Panc1 (cell line): ENCODE data around the gene PPM1L. TPM values are rescaled to one million over a fixed set of nuclear protein-coding genes. Genes with fewer than 3 reads are reported as not detected.

Experiments
- ATAC-seq: fragments of 200-7000 bp; cut with Tn5 transposase; 2 replicates; pipeline ENCODE4 v1.9.1; 2020; ENCODE audit warnings: mild to moderate bottlenecking, moderate library complexity
- BruUV-seq: library from RNA; stranded (reverse); fragments of 400-500 nt; replicated peaks from 2 replicates; lab custom pipeline; 2021; lab: Mats Ljungman, UMichigan
- CTCF ChIA-PET: fragments of 300-600 bp; sonication (Branson Sonifier 250); formaldehyde crosslinking; loops from one replicate; lab custom pipeline; 2022; ENCODE audit warnings: antibody characterized with exemption; lab: Charles Lee
- POLR2A ChIA-PET: fragments of 300-600 bp; sonication (Branson Sonifier 250); formaldehyde crosslinking; loops from one replicate; lab custom pipeline; 2022; ENCODE audit warnings: antibody characterized with exemption; lab: Charles Lee
- DNase-seq: peaks from one replicate; pipeline ENCODE4 v3.0.0-alpha.2; 2010; ENCODE audit warnings: low read depth, low spot score
- H3K27ac ChIP-seq: 2 replicates; pipeline ENCODE4 v1.5.1; 2011; ENCODE audit warnings: mild to moderate bottlenecking, low read length, inconsistent platforms
- H3K27me3 ChIP-seq: fragments of 200-500 bp; sonication (Bioruptor generic); 2 replicates; pipeline ENCODE4 v1.6.0; 2014; ENCODE audit warnings: low read length, inconsistent platforms; ENCODE audit not compliant: control insufficient read depth, insufficient read depth
- H3K36me3 ChIP-seq: fragments of 200-500 bp; sonication (Bioruptor generic); 2 replicates; pipeline ENCODE4 v1.5.1; 2014; ENCODE audit warnings: inconsistent platforms, mild to moderate bottlenecking, low read length, moderate library complexity; ENCODE audit not compliant: control insufficient read depth, insufficient read depth
- H3K4me1 ChIP-seq: 2 replicates; pipeline ENCODE4 v1.5.1; 2011; ENCODE audit warnings: inconsistent platforms, mild to moderate bottlenecking, low read length, moderate library complexity; ENCODE audit not compliant: control insufficient read depth, insufficient read depth
- H3K4me3 ChIP-seq, 2 experiments: 2 replicates each; pipeline ENCODE4 v1.5.1; 2011 to 2012; ENCODE audit warnings: low read depth in 2 of 2, low read length in 2 of 2, mild to moderate bottlenecking in 2 of 2, inconsistent platforms in 1 of 2, moderate library complexity in 1 of 2
- H3K9me3 ChIP-seq: fragments of 200-500 bp; sonication (Bioruptor generic); 2 replicates; pipeline ENCODE4 v1.5.1; 2014; ENCODE audit warnings: low read depth, mild to moderate bottlenecking, inconsistent platforms, low read length, moderate library complexity; ENCODE audit not compliant: control insufficient read depth, insufficient read depth
- POLR2AphosphoS5 ChIP-seq: IDR thresholded peaks from 2 replicates; pipeline ENCODE4 v1.6.1; 2012; ENCODE audit warnings: mild to moderate bottlenecking, low read depth, low read length, moderate library complexity
- SIN3A ChIP-seq: IDR thresholded peaks from 2 replicates; pipeline ENCODE4 v1.6.1; 2012; ENCODE audit warnings: low read depth, mild to moderate bottlenecking, low read length, moderate library complexity, borderline replicate concordance; ENCODE audit not compliant: insufficient read depth
- TCF7L2 ChIP-seq: IDR thresholded peaks from 2 replicates; pipeline ENCODE4 v1.6.1; 2011; ENCODE audit warnings: mild to moderate bottlenecking, low read depth, low read length, inconsistent platforms
- in situ Hi-C: cut with HindIII; loops from 2 replicates; pipeline ENCODE4 v1.10.0; 2016; ENCODE audit warnings: low sequenced_read_pairs, low pct_unique_long_range_greater_than_20kb
- intact Hi-C: fragments of 100-400 bp; cut with micrococcal nuclease; formaldehyde crosslinking; loops from one replicate; pipeline ENCODE4 v1.10.0; 2022; ENCODE audit not compliant: unreplicated experiment
- total RNA-seq: library from RNA; stranded (reverse); gene quantifications from one replicate; pipeline ENCODE4 v1.2.1, GENCODE V29; 2021; ENCODE audit not compliant: unreplicated experiment
- TF ChIP-seq, protein P1 (sequence below): fragments of 450-650 bp; IDR thresholded peaks from 2 replicates; pipeline ENCODE4 v1.5.1; 2017; ENCODE audit warnings: mild to moderate bottlenecking
- TF ChIP-seq, protein P2 (sequence below), 2 experiments: IDR thresholded peaks; 2 replicates each; pipeline ENCODE4 v1.6.1; 2011 to 2012; ENCODE audit warnings: low read depth in 2 of 2, control low read depth in 1 of 2, low read length in 1 of 2, mild to moderate bottlenecking in 1 of 2, moderate library complexity in 1 of 2; ENCODE audit not compliant: insufficient read depth in 1 of 2

The PPM1L gene
- total RNA-seq, 1 experiment from 2014 or later, result 23.8 TPM

DNA sequence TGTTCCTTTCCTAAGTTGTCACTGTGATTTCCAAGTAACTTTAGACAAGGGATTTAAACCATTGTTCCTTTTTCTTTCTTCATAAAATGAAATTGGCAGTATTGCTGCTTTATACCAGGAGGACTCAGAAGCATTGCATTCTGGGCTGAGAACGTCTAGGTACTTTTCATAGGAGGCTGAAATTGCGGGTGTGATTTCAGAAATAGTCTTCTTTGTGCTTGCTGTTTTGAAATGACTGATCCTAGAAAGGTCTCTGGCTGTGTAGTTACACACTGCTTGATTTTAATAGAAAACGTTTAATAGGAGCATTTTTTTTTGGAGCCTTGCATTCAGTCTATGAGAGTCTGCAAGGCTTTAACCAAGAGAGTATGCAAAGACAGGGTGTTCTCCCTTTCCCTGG, 56.3 kb downstream of the PPM1L start:
- H3K9me3 ChIP-seq, result no peaks in the 10 kb centered on the region
- POLR2A ChIA-PET, result no interaction called here
- ATAC-seq (no peak), DNase-seq (no peak)
- intact Hi-C loops (no loop called here), in situ Hi-C loops (no loop called here)
- no peak overlapping the region for H3K4me3 ChIP-seq
- H3K4me1 ChIP-seq, result peaks cover 19% of the 10 kb centered on the region; the same call in 1 of the 2 replicates
- BruUV-seq, result no TSS peak
- H3K27ac ChIP-seq, result no peak overlapping the region
- H3K27me3 ChIP-seq, result no peaks in the 10 kb centered on the region
- CTCF ChIA-PET, result no interaction called here
- no peaks in the 10 kb centered on the region for H3K36me3 ChIP-seq
- TF ChIP-seq, protein P1, sequence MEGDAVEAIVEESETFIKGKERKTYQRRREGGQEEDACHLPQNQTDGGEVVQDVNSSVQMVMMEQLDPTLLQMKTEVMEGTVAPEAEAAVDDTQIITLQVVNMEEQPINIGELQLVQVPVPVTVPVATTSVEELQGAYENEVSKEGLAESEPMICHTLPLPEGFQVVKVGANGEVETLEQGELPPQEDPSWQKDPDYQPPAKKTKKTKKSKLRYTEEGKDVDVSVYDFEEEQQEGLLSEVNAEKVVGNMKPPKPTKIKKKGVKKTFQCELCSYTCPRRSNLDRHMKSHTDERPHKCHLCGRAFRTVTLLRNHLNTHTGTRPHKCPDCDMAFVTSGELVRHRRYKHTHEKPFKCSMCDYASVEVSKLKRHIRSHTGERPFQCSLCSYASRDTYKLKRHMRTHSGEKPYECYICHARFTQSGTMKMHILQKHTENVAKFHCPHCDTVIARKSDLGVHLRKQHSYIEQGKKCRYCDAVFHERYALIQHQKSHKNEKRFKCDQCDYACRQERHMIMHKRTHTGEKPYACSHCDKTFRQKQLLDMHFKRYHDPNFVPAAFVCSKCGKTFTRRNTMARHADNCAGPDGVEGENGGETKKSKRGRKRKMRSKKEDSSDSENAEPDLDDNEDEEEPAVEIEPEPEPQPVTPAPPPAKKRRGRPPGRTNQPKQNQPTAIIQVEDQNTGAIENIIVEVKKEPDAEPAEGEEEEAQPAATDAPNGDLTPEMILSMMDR, result no peak
- no peak for TF ChIP-seq POLR2AphosphoS5
- TF ChIP-seq, protein P2, sequence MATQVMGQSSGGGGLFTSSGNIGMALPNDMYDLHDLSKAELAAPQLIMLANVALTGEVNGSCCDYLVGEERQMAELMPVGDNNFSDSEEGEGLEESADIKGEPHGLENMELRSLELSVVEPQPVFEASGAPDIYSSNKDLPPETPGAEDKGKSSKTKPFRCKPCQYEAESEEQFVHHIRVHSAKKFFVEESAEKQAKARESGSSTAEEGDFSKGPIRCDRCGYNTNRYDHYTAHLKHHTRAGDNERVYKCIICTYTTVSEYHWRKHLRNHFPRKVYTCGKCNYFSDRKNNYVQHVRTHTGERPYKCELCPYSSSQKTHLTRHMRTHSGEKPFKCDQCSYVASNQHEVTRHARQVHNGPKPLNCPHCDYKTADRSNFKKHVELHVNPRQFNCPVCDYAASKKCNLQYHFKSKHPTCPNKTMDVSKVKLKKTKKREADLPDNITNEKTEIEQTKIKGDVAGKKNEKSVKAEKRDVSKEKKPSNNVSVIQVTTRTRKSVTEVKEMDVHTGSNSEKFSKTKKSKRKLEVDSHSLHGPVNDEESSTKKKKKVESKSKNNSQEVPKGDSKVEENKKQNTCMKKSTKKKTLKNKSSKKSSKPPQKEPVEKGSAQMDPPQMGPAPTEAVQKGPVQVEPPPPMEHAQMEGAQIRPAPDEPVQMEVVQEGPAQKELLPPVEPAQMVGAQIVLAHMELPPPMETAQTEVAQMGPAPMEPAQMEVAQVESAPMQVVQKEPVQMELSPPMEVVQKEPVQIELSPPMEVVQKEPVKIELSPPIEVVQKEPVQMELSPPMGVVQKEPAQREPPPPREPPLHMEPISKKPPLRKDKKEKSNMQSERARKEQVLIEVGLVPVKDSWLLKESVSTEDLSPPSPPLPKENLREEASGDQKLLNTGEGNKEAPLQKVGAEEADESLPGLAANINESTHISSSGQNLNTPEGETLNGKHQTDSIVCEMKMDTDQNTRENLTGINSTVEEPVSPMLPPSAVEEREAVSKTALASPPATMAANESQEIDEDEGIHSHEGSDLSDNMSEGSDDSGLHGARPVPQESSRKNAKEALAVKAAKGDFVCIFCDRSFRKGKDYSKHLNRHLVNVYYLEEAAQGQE (IDR thresholded peaks at IDR 0.05; ENCODE audit: insufficient read depth in 1 of 2, low read depth in 2 of 2, low read length in 1 of 2), result no peak
- no peak for TF ChIP-seq TCF7L2

DNA sequence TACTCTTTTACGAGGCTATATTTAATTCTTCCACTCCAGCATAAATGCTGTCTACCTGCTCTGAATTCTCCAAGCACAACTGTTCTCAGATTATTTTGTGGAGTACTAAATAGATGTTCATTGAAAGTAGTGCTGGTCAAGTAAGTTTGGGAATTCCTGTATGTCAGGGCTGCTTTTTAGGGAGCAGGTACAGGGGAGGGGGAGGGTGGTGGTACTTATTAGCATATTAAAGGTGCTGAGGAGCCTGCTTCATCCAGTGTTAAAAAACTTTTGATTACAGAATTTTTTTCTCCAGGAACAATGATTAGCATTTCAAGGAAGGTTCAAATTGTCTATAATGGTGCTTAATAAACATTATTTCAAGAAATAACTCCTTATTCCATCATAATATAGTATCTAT, 59.2 kb downstream of the PPM1L start:
- H3K27ac ChIP-seq, result no peak overlapping the region
- no peak for TF ChIP-seq POLR2AphosphoS5
- ATAC-seq (no peak), DNase-seq (no peak)
- ChIA-PET CTCF (no interaction called here), POLR2A (no interaction called here)
- BruUV-seq, result no TSS peak
- H3K36me3 ChIP-seq, result no peaks in the 10 kb centered on the region
- in situ Hi-C loops (no loop called here), intact Hi-C loops (no loop called here)
- no peak overlapping the region for H3K4me3 ChIP-seq
- no peaks in the 10 kb centered on the region for H3K27me3 ChIP-seq
- H3K9me3 ChIP-seq, result no peaks in the 10 kb centered on the region
- H3K4me1 ChIP-seq, result peaks cover 9% of the 10 kb centered on the region; the same call in 1 of the 2 replicates

DNA sequence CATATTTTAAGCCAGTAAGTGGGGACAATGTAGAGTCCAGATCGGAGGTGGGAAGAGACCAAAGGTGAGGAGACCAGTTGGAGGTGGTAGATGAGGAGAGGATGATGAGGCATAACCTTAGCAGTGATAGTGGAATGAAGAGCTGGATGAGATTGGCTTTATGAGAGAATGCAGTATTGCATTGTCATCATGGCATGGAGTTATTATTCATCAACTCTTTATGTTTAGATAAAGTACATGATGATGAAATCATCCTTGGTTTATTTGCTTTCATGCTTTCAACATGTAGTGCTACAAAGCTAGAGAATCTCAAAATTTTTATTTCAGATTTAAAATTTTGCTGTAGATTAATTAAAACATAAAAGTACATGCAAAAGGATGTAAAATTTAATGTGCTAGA, 64.0 kb downstream of the PPM1L start:
- no peaks in the 10 kb centered on the region for H3K27me3 ChIP-seq
- ChIA-PET CTCF (no interaction called here), POLR2A (no interaction called here)
- no peaks in the 10 kb centered on the region for H3K36me3 ChIP-seq
- H3K4me1 ChIP-seq, result no peaks in the 10 kb centered on the region
- no peak overlapping the region for H3K4me3 ChIP-seq
- no peak for ATAC-seq
- TF ChIP-seq, protein P2 (IDR thresholded peaks at IDR 0.05; ENCODE audit: insufficient read depth in 1 of 2, low read depth in 2 of 2, low read length in 1 of 2), result no peak
- TF ChIP-seq POLR2AphosphoS5 (no peak), SIN3A (no peak), TCF7L2 (no peak)
- TF ChIP-seq, protein P1, result no peak
- intact Hi-C loops (no loop called here), in situ Hi-C loops (no loop called here)
- no peaks in the 10 kb centered on the region for H3K9me3 ChIP-seq
- no peak overlapping the region for H3K27ac ChIP-seq
- BruUV-seq, result no TSS peak
- DNase-seq, result no peak
